LoVo (cell line): ENCODE results near the gene S1PR2.
"Not testable (repeated sequence)": the region's sequence is repeated elsewhere in the genome, so short reads cannot be mapped to it uniquely, and the experiment has no call there.

Source experiments
- DNase-seq: peaks from one replicate; pipeline ENCODE4 v3.0.0-alpha.2; 2016; ENCODE audit warnings: low spot score

S1PR2 gene

GRCh38 chr19:10254244-10254643 lies 23.1 kb upstream of the S1PR2 start:
- DNase-seq, result no peak

DNA sequence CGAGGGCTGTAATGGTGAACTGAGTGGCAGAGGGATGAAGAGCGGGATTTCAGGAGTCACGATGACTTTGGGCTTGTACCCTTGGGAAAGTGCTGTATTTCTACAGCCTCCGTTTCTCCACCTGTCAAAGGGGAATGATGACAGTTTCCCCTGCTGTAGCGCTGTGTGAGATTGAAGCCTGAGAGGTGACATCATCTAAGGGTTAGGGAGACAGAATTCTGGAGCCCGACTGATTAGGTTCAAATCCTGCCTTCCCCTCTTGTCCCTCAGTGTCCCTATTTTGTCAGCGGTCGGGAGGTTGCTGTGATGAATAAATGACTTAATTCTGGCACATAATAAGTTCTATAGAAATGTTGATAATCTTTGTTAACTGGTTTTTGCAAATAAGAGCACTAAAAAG lies 21.6 kb upstream of the S1PR2 start:
- DNase-seq, result no peak

- DNase-seq, result peak; percentile 99
These were observed 20.9 kb upstream of the S1PR2 start, which contains the start of gene MRPL4 for GRCh38 chr19:10251792-10252694. Gene MRPL4 (plus strand): TSS chr19:10252214. CDS start chr19:10252254, 40 bp downstream.

- DNase-seq, result no peak
These were observed 15.4 kb upstream of the S1PR2 start for GRCh38 chr19:10246511-10246910.

- DNase-seq, result no peak
These were observed 14.2 kb upstream of the S1PR2 start for GRCh38 chr19:10245189-10245939.

DNA sequence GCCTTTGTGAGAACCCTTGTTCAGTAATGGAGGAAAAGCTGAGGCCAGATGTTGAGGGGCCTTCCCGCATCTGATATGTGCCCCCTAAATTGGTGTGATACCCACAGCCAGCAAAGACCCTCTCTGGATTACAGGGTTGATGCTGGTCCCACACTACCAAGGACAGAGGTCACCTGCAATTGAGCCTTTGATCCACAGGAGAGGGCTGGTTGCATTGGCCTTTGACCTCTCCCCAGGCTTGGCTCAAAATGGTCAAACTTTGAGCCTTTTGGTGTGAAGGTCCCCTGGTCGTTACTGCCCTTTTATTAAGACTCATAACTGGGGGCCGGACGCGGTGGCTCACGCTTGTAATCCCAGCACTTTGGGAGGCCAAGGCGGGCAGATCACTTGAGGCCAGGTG lies 12.5 kb upstream of the S1PR2 start:
- no peak for DNase-seq

DNA sequence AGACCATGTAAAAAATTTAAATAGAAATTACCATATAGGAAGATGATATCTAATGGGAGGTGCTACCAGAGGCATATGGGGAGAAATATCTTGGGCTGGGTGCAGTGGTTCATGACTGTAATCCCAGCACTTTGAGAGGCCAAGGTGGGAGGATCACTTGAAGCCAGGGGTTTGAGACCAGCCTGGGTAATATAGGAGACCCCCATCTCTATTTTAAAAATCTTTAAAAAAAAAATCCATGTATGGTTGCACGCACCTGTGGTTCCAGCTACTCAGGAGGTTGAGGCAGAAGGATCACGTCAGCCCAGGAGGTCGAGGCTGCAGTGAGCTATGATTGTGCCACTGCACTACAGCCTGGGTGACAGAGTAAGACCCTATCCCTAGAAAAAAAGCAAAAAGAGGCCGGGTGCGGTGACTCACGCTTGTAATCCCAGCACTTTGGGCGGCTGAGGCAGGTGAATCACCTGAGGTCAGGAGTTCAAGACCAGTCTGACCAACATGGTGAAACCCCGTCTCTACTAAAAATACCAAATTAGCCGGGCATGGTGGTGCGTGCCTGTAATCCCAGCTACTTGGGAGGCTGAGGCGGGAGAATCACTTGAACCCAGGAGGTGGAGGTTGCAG lies 10.8 kb upstream of the S1PR2 start:
- DNase-seq, result not testable (repeated sequence)

DNA sequence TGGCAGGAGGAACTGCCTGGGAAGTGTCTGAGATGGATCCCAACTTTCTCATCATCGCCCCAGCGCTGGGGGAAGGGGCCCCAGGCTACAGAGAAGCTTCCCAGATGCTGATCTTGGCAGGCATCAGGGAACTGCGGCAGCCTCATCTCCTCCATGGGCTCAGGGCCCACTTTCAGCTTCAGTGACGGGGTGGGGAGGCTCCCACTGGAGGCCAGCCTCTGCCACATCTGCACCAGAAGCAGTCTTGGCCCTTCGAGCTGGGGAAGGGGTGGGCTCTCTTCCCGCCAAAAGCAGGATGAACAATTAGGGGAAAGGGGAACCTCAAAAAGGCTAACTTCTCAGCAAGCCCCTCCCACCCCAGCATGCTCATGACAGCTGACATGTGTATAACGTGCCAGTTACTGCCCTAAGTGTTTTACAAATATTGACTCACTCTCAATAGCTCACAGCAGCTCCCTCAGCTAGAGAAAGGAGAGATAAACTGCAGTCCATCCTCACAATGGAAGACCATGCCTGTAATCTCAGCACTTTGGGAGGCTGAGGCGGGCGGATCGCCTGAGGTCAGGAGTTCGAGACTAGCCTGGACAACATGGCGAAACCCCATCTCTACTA lies 7.1 kb upstream of the S1PR2 start:
- DNase-seq, result no peak

DNA sequence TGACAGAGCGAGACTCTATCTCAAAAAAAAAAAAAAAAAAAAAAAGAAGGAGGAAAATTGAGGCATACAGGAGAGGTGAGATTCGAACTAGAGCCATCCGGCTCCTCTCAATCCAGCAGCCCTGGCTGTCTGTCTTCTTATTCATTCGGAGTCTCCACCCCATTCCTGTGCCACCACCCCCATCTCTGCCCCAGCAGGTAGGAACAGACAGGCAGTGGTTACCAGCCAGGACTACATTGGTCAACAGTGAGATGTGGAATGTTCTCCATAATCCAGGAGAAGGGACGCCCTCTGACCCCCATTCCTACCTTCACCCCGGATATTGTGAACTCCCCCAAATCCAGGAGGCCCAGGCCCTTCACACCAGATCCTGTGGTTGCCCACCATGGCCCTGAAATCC lies 6.6 kb upstream of the S1PR2 start:
- no peak for DNase-seq

DNA sequence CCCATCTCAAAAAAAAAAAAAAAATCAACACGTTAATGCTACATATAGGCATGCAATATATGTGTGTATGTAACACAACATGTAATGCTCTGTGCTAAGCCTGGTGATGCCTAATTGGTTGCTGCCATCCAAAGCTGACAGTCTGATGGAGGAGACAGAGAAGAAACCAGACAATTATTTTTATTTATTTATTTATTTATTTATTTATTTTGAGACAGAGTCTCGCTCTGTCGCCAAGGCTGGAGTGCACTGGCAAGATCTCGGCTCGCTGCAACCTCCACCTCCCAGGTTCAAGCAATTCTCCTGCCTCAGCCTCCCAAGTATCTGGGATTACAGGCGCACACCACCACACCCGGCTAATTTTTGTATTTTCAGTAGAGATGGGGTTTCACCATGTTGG lies 4.3 kb upstream of the S1PR2 start:
- DNase-seq, result not testable (repeated sequence)

GRCh38 chr19:10235003-10235402 lies 3.9 kb upstream of the S1PR2 start:
- DNase-seq, result no peak

- DNase-seq, result no peak
These were observed 2.8 kb upstream of the S1PR2 start for GRCh38 chr19:10233946-10234345.

DNA sequence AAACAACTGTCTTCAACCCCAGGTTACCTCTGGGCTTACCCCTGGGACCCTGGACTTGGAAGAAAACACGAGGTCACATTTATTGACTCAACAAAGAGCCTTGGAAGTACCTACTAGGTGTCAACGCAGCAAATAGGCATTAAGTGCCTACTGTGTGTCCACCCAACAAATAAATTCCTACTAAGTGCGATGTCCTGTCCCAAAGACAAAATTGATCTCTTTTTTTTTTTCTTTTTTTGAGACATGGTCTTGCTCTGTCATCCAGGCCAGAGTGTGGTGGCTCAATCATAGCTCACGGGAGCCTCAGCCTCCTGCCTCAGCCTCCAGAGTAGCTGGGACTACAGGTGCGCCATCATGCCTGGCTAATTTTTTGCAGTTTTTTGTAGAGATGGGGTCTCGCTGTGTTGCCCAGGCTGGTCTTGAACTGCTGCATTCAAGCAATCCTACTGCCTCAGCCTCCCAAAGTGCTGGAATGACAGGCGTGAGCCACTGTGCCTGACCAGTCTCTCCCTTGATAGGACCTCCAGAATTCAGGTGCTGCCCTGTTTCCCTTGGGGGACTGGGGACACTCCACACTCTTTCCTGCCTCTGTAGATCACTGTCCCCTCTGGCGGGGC lies 589 bp upstream of the S1PR2 start:
- DNase-seq, result no peak

- peak; percentile 14 for DNase-seq
These were observed 814 bp downstream of the S1PR2 start for GRCh38 chr19:10230173-10230860.

DNA sequence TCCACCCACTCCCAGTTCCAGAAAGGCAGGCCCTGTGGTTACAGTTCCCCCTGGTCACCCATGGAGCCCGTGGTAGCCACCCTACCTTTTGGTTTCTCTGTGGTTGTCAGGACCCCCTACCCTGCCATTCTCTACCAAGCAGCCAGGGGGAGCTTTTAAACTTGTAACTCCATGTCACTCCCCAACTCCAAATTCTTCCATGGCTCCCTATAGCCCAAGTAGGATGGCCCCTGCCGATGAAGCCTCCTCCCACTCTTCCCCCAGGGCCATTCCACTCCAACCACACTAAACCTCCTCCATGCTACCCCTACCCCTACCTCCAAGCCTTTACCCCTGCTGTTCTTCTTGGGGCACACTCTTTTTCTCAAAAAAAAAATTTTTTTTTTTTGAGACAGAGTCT lies 2.2 kb downstream of the S1PR2 start:
- DNase-seq, result peak; percentile 20

DNA sequence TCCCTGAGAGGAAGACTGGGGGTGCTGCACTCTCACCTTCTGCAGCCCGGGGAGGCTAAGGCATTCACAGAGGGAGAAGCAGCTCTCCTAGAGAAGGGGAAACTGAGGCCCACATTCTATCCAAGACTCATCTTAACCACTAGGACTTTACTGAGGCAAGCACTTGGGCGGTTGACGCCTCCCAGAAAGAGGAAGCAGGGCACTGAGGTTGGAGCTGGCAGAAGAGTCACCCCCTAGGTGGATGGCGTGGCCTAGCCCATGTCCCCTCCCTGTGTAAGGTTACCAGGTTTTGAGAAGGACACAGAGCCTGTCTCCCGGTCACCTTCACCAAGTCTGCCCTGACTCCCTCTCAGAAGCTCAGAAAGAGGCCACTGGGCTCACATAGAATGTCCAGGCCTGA lies 2.7 kb downstream of the S1PR2 start:
- DNase-seq, result no peak

DNA sequence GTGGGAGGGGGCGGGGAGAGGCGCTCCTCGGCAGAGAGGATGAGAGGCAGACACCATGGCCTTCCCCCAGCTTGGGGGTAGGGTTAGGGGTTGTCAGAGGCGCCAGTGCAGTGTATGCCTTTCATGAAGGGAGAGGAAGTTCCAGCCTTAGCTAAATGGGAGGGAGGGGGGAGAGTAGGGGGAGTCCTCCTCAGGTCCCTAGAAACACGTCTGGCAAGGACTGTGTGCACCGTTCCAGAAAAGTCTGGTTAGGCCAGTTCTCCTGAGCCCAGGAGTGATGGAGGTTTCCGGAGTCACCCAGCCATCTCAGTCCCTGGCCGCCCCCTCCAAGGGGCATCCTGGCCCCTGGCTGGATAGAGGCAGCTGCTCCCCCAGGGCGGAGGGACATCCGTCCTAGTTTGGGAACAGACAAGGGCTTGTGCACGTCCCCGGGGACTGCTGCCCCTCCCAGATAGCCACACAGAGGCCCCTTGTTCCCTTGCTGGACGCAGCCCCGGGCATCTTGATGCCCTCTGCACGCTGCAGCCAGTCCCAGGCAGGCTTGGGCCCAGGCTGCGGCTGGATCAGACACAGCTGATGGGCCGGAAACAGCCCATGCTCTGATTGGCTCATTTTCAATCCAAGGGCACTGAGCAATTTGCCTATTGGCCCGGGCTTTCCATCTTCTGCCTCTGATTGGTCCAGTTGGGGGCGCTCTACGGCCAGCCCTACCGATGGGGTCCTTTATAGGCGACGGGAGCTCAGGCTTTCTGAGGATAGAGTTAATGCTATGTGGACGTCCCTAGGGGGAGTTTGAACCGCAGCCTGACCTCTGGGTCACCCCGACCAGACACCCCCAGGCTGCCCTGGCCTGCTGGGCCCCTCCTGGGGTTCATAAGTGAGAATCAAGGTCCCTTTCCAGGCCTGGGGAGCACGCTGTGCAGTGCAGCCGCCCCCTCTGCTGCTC lies 3.8 kb downstream of the S1PR2 start:
- DNase-seq, result no peak

DNA sequence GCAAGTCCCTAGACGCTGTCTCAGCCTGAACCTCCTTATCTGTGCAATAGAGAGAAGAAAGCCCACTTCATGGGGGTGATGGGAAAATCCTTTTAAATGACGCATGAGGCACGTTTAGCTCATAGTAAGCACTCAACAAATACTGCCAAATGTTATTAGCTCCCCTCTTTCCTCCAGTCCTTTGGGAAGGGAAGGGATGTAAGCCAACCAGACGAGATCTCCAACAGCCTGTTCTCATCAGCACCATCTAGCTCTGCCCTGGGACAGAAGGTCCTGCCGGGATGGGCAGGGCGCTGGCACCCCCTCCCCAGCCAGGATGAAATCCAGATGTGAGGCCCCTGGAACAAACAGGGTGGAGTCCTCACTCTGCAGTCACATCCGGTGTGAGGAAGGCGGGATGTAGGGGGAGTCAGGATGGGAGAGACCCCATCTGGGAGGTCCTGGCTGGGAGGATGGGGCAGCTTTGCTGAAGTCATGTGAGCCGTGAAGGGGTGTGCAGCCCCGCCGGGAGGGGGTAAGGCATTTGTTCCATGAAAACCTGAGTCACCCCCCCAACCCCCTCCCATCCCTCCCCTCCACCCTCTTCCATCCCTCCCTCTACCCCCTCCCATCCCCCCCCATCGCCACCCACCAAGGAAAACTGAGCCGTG lies 4.6 kb downstream of the S1PR2 start:
- DNase-seq, result no peak

DNA sequence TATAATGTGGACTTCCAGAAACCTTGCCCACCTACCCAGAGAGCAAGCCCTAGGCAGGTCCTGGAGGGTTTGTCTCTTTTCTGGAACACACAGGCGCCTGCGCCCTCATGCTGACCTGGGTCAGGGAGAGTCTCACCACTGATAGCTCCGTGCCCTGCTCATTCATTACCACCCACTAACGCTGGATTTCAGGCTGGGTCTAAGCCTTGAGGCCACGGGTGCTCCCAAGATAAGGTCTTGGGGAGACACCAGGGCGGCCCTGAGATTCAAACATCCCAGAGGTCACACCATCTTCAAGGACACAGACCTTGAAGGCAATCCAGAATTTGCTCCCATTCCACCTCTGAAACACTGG lies 5.1 kb downstream of the S1PR2 start:
- no peak for DNase-seq

DNA sequence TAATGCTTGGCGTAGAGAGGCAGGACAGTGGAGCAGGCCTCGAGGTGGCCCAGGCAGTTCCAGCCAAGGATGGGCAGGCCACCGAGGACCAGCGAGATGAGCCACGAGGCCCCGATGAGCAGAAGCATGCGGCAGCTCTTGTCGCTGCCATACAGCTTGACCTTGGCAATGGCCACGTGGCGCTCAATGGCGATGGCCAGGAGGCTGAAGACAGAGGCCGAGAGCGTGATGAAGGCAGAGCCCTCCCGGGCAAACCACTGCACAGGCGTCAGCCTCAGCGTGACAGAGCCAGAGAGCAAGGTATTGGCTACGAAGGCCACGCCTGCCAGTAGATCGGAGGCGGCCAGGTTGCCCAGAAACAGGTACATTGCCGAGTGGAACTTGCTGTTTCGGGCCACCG lies 6.8 kb downstream of the S1PR2 start:
- no peak for DNase-seq
